Neuronal stem cell (in vitro differentiated cells): ENCODE measurements around the gene STRADA.

Experiments
- DNase-seq: peaks from one replicate; pipeline ENCODE4 v3.0.0-alpha.2; 2013; ENCODE audit warnings: low spot score
- H2AFZ ChIP-seq: one replicate; pipeline ENCODE4 v1.6.1; 2013; ENCODE audit warnings: mild to moderate bottlenecking, low read length, inconsistent platforms
- H2AK5ac ChIP-seq: 2 replicates; pipeline ENCODE4 v1.6.1; 2013; ENCODE audit warnings: low read depth, mild to moderate bottlenecking, inconsistent platforms, low read length, moderate library complexity, mixed read lengths
- H2BK120ac ChIP-seq: 2 replicates; pipeline ENCODE4 v1.6.1; 2013; ENCODE audit warnings: low read depth, mild to moderate bottlenecking, inconsistent platforms, low read length, moderate library complexity, mixed read lengths
- H2BK12ac ChIP-seq: one replicate; pipeline ENCODE4 v1.6.1; 2013; ENCODE audit warnings: low read length, inconsistent platforms
- H2BK15ac ChIP-seq: 2 replicates; pipeline ENCODE4 v1.6.1; 2013; ENCODE audit warnings: mild to moderate bottlenecking, low read length, inconsistent platforms, mixed read lengths
- H2BK5ac ChIP-seq: one replicate; pipeline ENCODE4 v1.6.1; 2013; ENCODE audit warnings: inconsistent platforms, mild to moderate bottlenecking, low read length, moderate library complexity
- H3K14ac ChIP-seq: one replicate; pipeline ENCODE4 v1.6.1; 2013; ENCODE audit warnings: low read length, inconsistent platforms
- H3K18ac ChIP-seq: 2 replicates; pipeline ENCODE4 v1.6.1; 2013; ENCODE audit warnings: low read length, inconsistent platforms
- H3K23ac ChIP-seq: 2 replicates; pipeline ENCODE4 v1.6.1; 2013; ENCODE audit warnings: low read depth, mild to moderate bottlenecking, mixed read lengths, low read length, inconsistent platforms; ENCODE audit not compliant: poor library complexity
- H3K27ac ChIP-seq: replicated peaks from 3 replicates; pipeline ENCODE4 v1.5.1; 2013; ENCODE audit warnings: low read length, inconsistent platforms
- H3K27me3 ChIP-seq, 3 experiments: 2 replicates each; pipeline ENCODE4 v1.6.1; 2013; ENCODE audit warnings: low read length in 3 of 3, mild to moderate bottlenecking in 2 of 3, inconsistent platforms in 1 of 3, low read depth in 1 of 3, mixed read lengths in 1 of 3, moderate library complexity in 1 of 3; ENCODE audit not compliant: control insufficient read depth in 3 of 3, insufficient read depth in 3 of 3
- H3K36me3 ChIP-seq, 2 donors: replicated peaks in 1 of 2; 2 replicates each; pipeline ENCODE4 v1.6.1; 2013; ENCODE audit warnings: low read length in 2 of 2; ENCODE audit not compliant: control insufficient read depth in 2 of 2, insufficient read depth in 2 of 2
- H3K4ac ChIP-seq: 2 replicates; pipeline ENCODE4 v1.6.1; 2013; ENCODE audit warnings: inconsistent platforms, mild to moderate bottlenecking, low read length, moderate library complexity
- H3K4me1 ChIP-seq, 2 donors: 1 replicate in 1 of 2; 2 replicates in 1 of 2; pipeline ENCODE4 v1.6.1; 2013; ENCODE audit warnings: low read length in 2 of 2, low read depth in 1 of 2; ENCODE audit not compliant: control insufficient read depth in 2 of 2, insufficient read depth in 1 of 2
- H3K4me2 ChIP-seq: one replicate; pipeline ENCODE4 v1.6.1; 2013; ENCODE audit warnings: mild to moderate bottlenecking, low read length, inconsistent platforms; ENCODE audit not compliant: insufficient read depth, poor library complexity, severe bottlenecking
- H3K4me3 ChIP-seq, 2 donors: 2 replicates each; pipeline ENCODE4 v1.5.1; 2013; ENCODE audit warnings: low read length in 2 of 2, mild to moderate bottlenecking in 2 of 2, inconsistent platforms in 1 of 2, moderate library complexity in 1 of 2
- H3K79me1 ChIP-seq: one replicate; pipeline ENCODE4 v1.6.1; 2013; ENCODE audit warnings: low read depth, mild to moderate bottlenecking, inconsistent platforms, low read length, moderate library complexity
- H3K9ac ChIP-seq: one replicate; pipeline ENCODE4 v1.6.1; 2013; ENCODE audit warnings: mild to moderate bottlenecking, low read depth, low read length, inconsistent platforms; ENCODE audit not compliant: poor library complexity
- H3K9me3 ChIP-seq, 2 donors: replicated peaks in 1 of 2; 2 replicates each; pipeline versions ENCODE3 to v1.6.1; 2013; ENCODE audit warnings: low read length in 2 of 2, mild to moderate bottlenecking in 2 of 2, inconsistent platforms in 1 of 2, low read depth in 1 of 2, mixed read lengths in 1 of 2, moderate library complexity in 1 of 2; ENCODE audit not compliant: control insufficient read depth in 2 of 2, insufficient read depth in 1 of 2
- H4K8ac ChIP-seq: one replicate; pipeline ENCODE4 v1.6.1; 2013; ENCODE audit warnings: low read depth, mild to moderate bottlenecking, inconsistent platforms, low read length, moderate library complexity
- H4K91ac ChIP-seq: one replicate; pipeline ENCODE4 v1.6.1; 2013; ENCODE audit warnings: low read length, low read depth, mild to moderate bottlenecking, inconsistent platforms; ENCODE audit not compliant: poor library complexity
- whole genome bisulfite sequencing, 2 donors: extraction: QIAGEN DNeasy Blood & Tissue Kit; methylation state at CpG; one replicate each; pipeline ENCODE4 v1.1.7; 2013; ENCODE audit warnings: missing lambda C conversion rate in 2 of 2, mixed read lengths in 1 of 2; ENCODE audit not compliant: insufficient read length in 2 of 2, insufficient replicate concordance in 1 of 2; ENCODE audit errors: extremely low coverage in 2 of 2; 5-methylcytosine and 5-hydroxymethylcytosine counted together

STRADA gene

GRCh38 chr17:63675607-63676546 lies 65.7 kb downstream of the STRADA start:
- H2AFZ ChIP-seq = no peak overlapping the region
- H3K27ac ChIP-seq = no peak overlapping the region
- no peak overlapping the region for H3K18ac ChIP-seq
- H3K36me3 ChIP-seq = peaks cover 2 to 44% of the 10 kb centered on the region in 2 donors
- H3K14ac ChIP-seq = no peak overlapping the region
- no peak overlapping the region for H3K4ac ChIP-seq
- H3K23ac ChIP-seq = no peak overlapping the region
- no peak overlapping the region for H2BK12ac ChIP-seq
- H4K8ac ChIP-seq = no peak overlapping the region
- H3K4me3 ChIP-seq = no peak overlapping the region
- H2BK15ac ChIP-seq = no peak overlapping the region
- no peaks in the 10 kb centered on the region for H3K27me3 ChIP-seq
- no peaks in the 10 kb centered on the region for H3K9me3 ChIP-seq
- peaks cover 2 to 5% of the 10 kb centered on the region in 2 donors for H3K4me1 ChIP-seq
- no peak overlapping the region for H2AK5ac ChIP-seq
- no peak overlapping the region for H3K4me2 ChIP-seq
- H3K79me1 ChIP-seq = no peaks in the 10 kb centered on the region
- H3K9ac ChIP-seq = no peak overlapping the region
- no peak overlapping the region for H2BK120ac ChIP-seq
- no peak overlapping the region for H2BK5ac ChIP-seq
- no peak for DNase-seq
- no CpG with 5 or more reads among the region's 6 CpGs for WGBS, 2 donors
- H4K91ac ChIP-seq = no peak overlapping the region

- Histone ChIP-seq H3K4me1 (peaks cover 2 to 5% of the 10 kb centered on the region in 2 donors), H4K8ac (no peak overlapping the region)
Observed at GRCh38 chr17:63675231-63675606, 66.4 kb downstream of the STRADA start.

GRCh38 chr17:63672856-63673255 lies 68.7 kb downstream of the STRADA start:
- no peak overlapping the region for H2BK12ac ChIP-seq
- H3K18ac ChIP-seq = no peak overlapping the region
- no peak overlapping the region for H2AK5ac ChIP-seq
- no peak overlapping the region for H3K14ac ChIP-seq
- no peak overlapping the region for H3K4ac ChIP-seq
- no peak overlapping the region for H2BK120ac ChIP-seq
- peaks cover 2 to 5% of the 10 kb centered on the region in 2 donors for H3K4me1 ChIP-seq
- H3K9me3 ChIP-seq = no peaks in the 10 kb centered on the region
- H4K91ac ChIP-seq = no peak overlapping the region
- no peak for DNase-seq
- no peaks in the 10 kb centered on the region for H3K79me1 ChIP-seq
- H3K9ac ChIP-seq = no peak overlapping the region
- H3K4me3 ChIP-seq = no peak overlapping the region
- H2BK5ac ChIP-seq = no peak overlapping the region
- no peak overlapping the region for H2AFZ ChIP-seq
- no peak overlapping the region for H2BK15ac ChIP-seq
- no peak overlapping the region for H3K23ac ChIP-seq
- no peak overlapping the region for H3K27ac ChIP-seq
- H4K8ac ChIP-seq = no peak overlapping the region
- no CpG with 5 or more reads among the region's 2 CpGs for WGBS, 2 donors
- peaks cover 0 to 59% of the 10 kb centered on the region in 2 donors for H3K36me3 ChIP-seq
- no peaks in the 10 kb centered on the region for H3K27me3 ChIP-seq
- no peak overlapping the region for H3K4me2 ChIP-seq

More at GRCh38 chr17:63675231-63675606, 66.4 kb downstream of the STRADA start:
- H3K4me3 ChIP-seq = no peak overlapping the region
- H3K18ac ChIP-seq = no peak overlapping the region
- whole genome bisulfite sequencing, 2 donors = no CpG with 5 or more reads among the region's 4 CpGs
- no peak overlapping the region for H3K4me2 ChIP-seq
- H2AK5ac ChIP-seq = no peak overlapping the region
- no peak for DNase-seq
- H3K79me1 ChIP-seq = no peaks in the 10 kb centered on the region
- H3K27ac ChIP-seq = no peak overlapping the region
- no peak overlapping the region for H2BK5ac ChIP-seq
- no peaks in the 10 kb centered on the region for H3K27me3 ChIP-seq
- no peak overlapping the region for H2BK12ac ChIP-seq
- H3K4ac ChIP-seq = no peak overlapping the region
- H3K14ac ChIP-seq = no peak overlapping the region
- no peak overlapping the region for H2BK15ac ChIP-seq
- peaks cover 2 to 44% of the 10 kb centered on the region in 2 donors for H3K36me3 ChIP-seq
- no peak overlapping the region for H2BK120ac ChIP-seq
- H3K23ac ChIP-seq = no peak overlapping the region
- no peak overlapping the region for H3K9ac ChIP-seq
- H4K91ac ChIP-seq = no peak overlapping the region
- no peak overlapping the region for H2AFZ ChIP-seq
- no peaks in the 10 kb centered on the region for H3K9me3 ChIP-seq

GRCh38 chr17:63665527-63666214 lies 75.9 kb downstream of the STRADA start:
- H3K23ac ChIP-seq = no peak overlapping the region
- DNase-seq = no peak
- no peaks in the 10 kb centered on the region for H3K9me3 ChIP-seq
- no peak overlapping the region for H3K27ac ChIP-seq
- no peak overlapping the region for H2BK5ac ChIP-seq
- no peaks in the 10 kb centered on the region for H3K79me1 ChIP-seq
- H2BK15ac ChIP-seq = no peak overlapping the region
- H3K14ac ChIP-seq = no peak overlapping the region
- H4K91ac ChIP-seq = no peak overlapping the region
- H3K36me3 ChIP-seq = peaks cover 6 to 80% of the 10 kb centered on the region in 2 donors
- H2BK12ac ChIP-seq = no peak overlapping the region
- H3K4me2 ChIP-seq = no peak overlapping the region
- H4K8ac ChIP-seq = no peak overlapping the region
- no peaks in the 10 kb centered on the region for H3K27me3 ChIP-seq
- H3K4me3 ChIP-seq = no peak overlapping the region
- H2AK5ac ChIP-seq = no peak overlapping the region
- H3K18ac ChIP-seq = no peak overlapping the region
- no peak overlapping the region for H3K4ac ChIP-seq
- no peak overlapping the region for H2BK120ac ChIP-seq
- H3K9ac ChIP-seq = no peak overlapping the region
- H2AFZ ChIP-seq = no peak overlapping the region
- no CpG with 5 or more reads among the region's 5 CpGs for WGBS, 2 donors
- no peaks in the 10 kb centered on the region for H3K4me1 ChIP-seq
